Esophagus (tissue), 2 donors: ENCODE data around the gene TNFSF8. TPM values are rescaled to one million over a fixed set of nuclear protein-coding genes. Genes with fewer than 3 reads are reported as not detected.

ENCODE experiments used
- H3K27ac ChIP-seq, 2 donors: one replicate each; pipeline ENCODE4 v1.5.1; 2013; ENCODE audit warnings: low read depth in 2 of 2, mild to moderate bottlenecking in 2 of 2, inconsistent platforms in 1 of 2, low read length in 1 of 2, moderate library complexity in 1 of 2
- H3K27me3 ChIP-seq, 2 donors: one replicate each; pipeline ENCODE4 v1.6.1; 2013; ENCODE audit warnings: low read length in 2 of 2, control low read depth in 1 of 2, mild to moderate bottlenecking in 1 of 2; ENCODE audit not compliant: insufficient read depth in 2 of 2, control insufficient read depth in 1 of 2
- H3K36me3 ChIP-seq, 2 donors: one replicate each; pipeline ENCODE4 v1.6.1; 2013; ENCODE audit warnings: low read length in 1 of 2; ENCODE audit not compliant: control insufficient read depth in 2 of 2, insufficient read depth in 2 of 2
- H3K4me1 ChIP-seq, 2 donors: one replicate each; pipeline ENCODE4 v1.6.1; 2013; ENCODE audit warnings: low read length in 1 of 2; ENCODE audit not compliant: control insufficient read depth in 2 of 2, insufficient read depth in 2 of 2
- H3K4me3 ChIP-seq, 2 donors: one replicate each; pipeline ENCODE4 v1.5.1; 2013; ENCODE audit warnings: low read length in 2 of 2, mild to moderate bottlenecking in 2 of 2, low read depth in 1 of 2, moderate library complexity in 1 of 2
- H3K9me3 ChIP-seq, 2 donors: one replicate each; pipeline ENCODE4 v1.6.1; 2013; ENCODE audit warnings: mild to moderate bottlenecking in 2 of 2, low read depth in 1 of 2, low read length in 1 of 2, moderate library complexity in 1 of 2; ENCODE audit not compliant: control insufficient read depth in 2 of 2, insufficient read depth in 1 of 2
- WGBS, 2 donors: extraction: QIAGEN DNeasy Blood & Tissue Kit; methylation state at CpG; one replicate each; pipeline ENCODE4 v1.1.7; 2013; 5-methylcytosine and 5-hydroxymethylcytosine counted together
- polyA plus RNA-seq, 2 donors: library from polyadenylated mRNA; stranded (reverse); fragments of 200-250 nt; gene quantifications; one replicate each; pipeline ENCODE4 v1.2.3, GENCODE V29; 2013
- donor health status: healthy with polysubstance abuse.
- donor health status: Bipolar disorder and iron deficiency.

Gene TNFSF8, protein sequence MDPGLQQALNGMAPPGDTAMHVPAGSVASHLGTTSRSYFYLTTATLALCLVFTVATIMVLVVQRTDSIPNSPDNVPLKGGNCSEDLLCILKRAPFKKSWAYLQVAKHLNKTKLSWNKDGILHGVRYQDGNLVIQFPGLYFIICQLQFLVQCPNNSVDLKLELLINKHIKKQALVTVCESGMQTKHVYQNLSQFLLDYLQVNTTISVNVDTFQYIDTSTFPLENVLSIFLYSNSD
- polyA plus RNA-seq = under 1 TPM; 0.18 to 0.47 TPM

DNA sequence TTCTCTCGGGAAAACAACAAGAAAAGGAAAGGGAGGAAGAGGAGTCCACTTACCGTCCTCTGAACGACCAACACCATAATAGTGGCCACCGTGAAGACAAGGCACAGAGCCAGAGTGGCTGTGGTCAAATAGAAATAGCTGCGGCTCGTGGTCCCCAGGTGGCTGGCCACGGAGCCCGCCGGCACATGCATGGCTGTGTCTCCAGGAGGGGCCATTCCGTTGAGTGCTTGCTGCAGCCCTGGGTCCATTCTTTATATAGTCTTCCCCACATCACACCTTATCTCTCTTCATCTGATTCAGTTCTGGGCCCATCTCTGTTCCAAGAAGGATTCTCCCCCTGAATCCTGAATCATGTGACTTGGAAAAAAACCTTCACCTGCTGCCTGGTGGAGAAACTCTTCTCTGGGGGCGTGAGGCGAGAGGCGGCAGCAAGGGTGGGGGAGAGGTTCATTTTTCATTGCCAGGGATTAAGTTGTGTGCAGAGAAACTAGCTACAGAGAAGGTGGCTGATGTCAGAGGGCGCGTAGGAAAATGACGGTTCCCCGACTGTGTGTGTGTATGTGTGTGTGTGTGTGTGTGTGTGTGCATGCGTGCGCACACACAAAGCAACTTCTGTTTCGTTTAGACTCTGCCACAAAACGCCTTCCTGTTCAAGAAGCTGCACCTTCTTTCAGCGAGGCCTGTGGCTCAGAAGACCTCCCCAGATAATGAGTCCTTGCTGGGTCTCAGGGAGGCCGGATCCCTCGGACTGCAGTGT lies at the start of gene TNFSF8:
Gene TNFSF8, minus strand, starts transcription at position 536 of the 757 bp plus-strand sequence. Its CDS starts 288 bp downstream, at position 248.
- peak within 1 kb of the TSS; percentile 25 to 42 for H3K4me3 ChIP-seq
- peak within 1 kb of the TSS; percentile 24 to 76 for H3K27ac ChIP-seq
- H3K27me3 ChIP-seq = no peaks in the 10 kb centered on the region
- no peaks in the 10 kb centered on the region for H3K36me3 ChIP-seq
- WGBS, 2 donors = 65 to 77% methylated on average over 24 of the region's 24 CpGs
- peaks cover 0 to 3% of the 10 kb centered on the region in 2 donors for H3K4me1 ChIP-seq
- no peaks in the 10 kb centered on the region for H3K9me3 ChIP-seq

DNA sequence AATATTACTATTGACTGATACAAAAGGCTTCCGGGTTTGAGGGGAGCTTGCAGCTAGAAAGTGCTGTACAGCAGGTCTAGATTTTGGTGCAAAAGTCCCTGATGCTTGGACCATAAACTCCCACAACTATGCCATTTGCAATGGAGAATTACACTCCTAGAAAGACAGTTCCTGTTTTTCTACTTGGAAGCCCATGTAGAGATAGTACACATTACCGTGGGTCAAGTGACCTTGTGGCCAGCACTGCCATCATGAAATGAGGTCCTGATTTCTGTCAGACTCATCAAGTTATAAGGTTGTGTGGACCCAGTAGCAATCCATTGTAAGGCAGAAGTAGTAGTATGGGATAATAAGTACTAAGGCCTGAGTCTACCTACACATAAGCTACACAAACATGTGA lies 42.8 kb upstream of the TNFSF8 start:
- Histone ChIP-seq H3K36me3 (no peaks in the 10 kb centered on the region), H3K4me1 (no peaks in the 10 kb centered on the region), H3K27me3 (no peaks in the 10 kb centered on the region), H3K27ac (no peak overlapping the region), H3K4me3 (no peak overlapping the region), H3K9me3 (no peaks in the 10 kb centered on the region)
- 81 to 86% methylated on average over 2 of the region's 2 CpGs for WGBS, 2 donors

DNA sequence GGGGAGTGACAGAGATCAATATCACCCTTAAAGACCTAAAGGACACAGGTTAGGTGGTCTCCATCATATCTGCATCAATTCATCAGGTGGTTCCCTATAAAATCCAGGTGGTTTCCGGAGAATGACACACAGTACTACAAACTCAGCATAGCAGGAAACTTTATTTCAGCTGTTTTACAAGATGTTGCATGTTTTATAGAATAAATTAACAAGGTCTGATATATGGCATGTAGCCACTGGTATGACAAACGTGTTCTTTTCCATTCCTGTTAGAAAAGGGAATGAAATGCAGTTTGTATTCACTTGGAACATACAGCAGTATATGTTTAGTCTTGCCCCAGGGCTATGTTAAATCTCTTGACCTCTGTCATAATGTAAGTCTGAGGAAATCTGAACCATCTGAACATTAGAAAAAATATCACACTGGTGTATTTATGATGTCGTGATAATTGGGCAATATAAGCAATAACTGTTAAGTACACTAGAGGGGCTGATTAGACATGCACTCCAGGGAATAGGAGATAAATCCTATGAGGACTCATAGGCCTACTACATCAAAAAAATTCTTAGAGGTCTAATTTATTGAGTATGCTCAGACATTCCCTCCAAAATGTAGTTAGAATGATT lies 42.2 kb upstream of the TNFSF8 start:
- no peak overlapping the region for H3K4me3 ChIP-seq
- H3K36me3 ChIP-seq = no peaks in the 10 kb centered on the region
- 47 to 59% methylated on average over 3 of the region's 3 CpGs for WGBS, 2 donors
- no peaks in the 10 kb centered on the region for H3K9me3 ChIP-seq
- no peaks in the 10 kb centered on the region for H3K27me3 ChIP-seq
- H3K4me1 ChIP-seq = no peaks in the 10 kb centered on the region
- no peak overlapping the region for H3K27ac ChIP-seq

DNA sequence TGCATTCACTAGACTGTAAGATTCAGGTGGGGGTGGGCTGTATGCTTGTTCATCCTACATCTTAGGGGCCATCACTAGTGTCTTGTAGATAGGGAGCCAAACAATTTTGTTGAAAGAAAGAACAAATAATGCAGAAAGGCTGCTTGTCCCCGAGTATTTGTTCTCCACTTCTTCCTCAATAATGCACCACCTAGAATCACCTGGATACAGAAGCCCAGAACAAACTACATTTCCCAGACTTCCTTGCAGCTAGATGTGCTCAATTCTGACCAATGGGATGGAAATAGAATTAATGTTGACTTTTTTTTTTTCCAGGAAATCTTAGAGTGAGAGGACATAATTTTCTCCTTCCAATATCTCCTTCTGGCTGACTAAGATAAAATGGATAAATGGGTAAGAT lies 38.9 kb upstream of the TNFSF8 start:
- no peak overlapping the region for H3K4me3 ChIP-seq
- no peaks in the 10 kb centered on the region for H3K9me3 ChIP-seq
- 46 to 49% methylated on average over 1 of the region's 1 CpG for WGBS, 2 donors
- H3K4me1 ChIP-seq = no peaks in the 10 kb centered on the region
- no peaks in the 10 kb centered on the region for H3K36me3 ChIP-seq
- no peak overlapping the region for H3K27ac ChIP-seq
- no peaks in the 10 kb centered on the region for H3K27me3 ChIP-seq

DNA sequence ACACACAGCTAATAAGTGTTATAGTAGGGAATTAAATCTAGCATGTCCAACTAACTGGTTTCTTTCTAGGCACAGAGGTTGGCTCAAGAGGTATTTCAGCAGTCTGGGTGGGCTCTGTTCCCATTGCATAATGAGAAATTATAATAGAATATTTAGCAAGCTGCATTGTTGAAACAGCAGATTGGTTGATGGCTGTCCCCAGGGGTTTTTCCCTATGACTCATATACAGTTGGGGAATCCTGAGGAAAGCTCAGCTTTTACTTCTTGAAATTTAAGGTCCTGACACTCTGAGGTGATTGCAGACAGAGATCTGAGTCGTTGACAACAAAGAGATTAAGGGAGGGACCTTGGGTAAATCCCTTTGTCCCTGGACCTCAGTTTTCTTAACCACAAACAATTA lies 38.3 kb upstream of the TNFSF8 start:
- Histone ChIP-seq H3K4me1 (no peaks in the 10 kb centered on the region), H3K27ac (no peak overlapping the region), H3K36me3 (no peaks in the 10 kb centered on the region), H3K9me3 (no peaks in the 10 kb centered on the region), H3K4me3 (no peak overlapping the region), H3K27me3 (no peaks in the 10 kb centered on the region)
- 6 to 10% methylated on average over 1 of the region's 1 CpG for WGBS, 2 donors

DNA sequence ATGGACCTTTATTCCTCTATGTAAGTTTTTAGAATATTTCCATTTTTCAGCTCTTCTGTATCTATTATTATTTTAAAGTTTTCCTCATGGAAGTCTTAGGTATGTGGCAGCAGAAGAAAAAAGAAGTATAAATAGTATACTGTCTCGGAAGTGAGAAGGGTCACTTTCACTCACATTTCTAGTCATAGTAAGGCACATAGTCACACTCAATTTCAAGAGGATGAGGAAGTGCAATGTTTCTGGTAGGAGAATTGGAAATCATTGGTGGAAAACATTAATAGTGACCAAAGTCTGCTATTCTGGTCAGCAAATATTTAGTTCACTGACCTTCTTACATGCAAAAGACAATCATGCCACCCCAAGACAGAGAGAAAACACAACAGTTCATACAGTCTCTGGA lies 35.2 kb upstream of the TNFSF8 start:
- H3K27me3 ChIP-seq = no peaks in the 10 kb centered on the region
- H3K36me3 ChIP-seq = no peaks in the 10 kb centered on the region
- H3K4me1 ChIP-seq = no peaks in the 10 kb centered on the region
- WGBS, 2 donors = 90 to 94% methylated on average over 1 of the region's 1 CpG
- H3K9me3 ChIP-seq = no peaks in the 10 kb centered on the region
- no peak overlapping the region for H3K4me3 ChIP-seq
- H3K27ac ChIP-seq = no peak overlapping the region

DNA sequence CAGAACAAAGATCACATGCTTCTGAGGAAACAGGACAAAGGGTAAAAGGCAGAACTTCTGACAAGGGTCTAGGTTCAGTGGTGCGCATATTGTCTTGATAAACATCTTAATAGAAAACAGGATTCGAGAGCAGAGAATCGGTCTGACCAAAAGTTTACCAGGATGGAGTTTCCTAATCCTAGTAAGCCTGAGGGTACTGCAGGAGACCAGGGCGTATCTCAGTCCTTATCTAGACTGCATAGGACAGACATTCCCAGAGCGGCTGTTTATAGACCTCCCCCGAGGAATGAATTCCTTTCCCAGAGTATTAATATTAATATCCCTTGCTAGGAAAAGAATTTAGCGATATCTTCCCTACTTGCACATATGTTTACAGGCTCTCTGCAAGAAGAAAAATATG lies 32.4 kb upstream of the TNFSF8 start:
- Histone ChIP-seq H3K27me3 (no peaks in the 10 kb centered on the region), H3K4me1 (no peaks in the 10 kb centered on the region), H3K36me3 (no peaks in the 10 kb centered on the region), H3K9me3 (peaks cover 0 to 2% of the 10 kb centered on the region in 2 donors), H3K4me3 (no peak overlapping the region), H3K27ac (no peak overlapping the region)
- WGBS, 2 donors = 87 to 97% methylated on average over 7 of the region's 7 CpGs

DNA sequence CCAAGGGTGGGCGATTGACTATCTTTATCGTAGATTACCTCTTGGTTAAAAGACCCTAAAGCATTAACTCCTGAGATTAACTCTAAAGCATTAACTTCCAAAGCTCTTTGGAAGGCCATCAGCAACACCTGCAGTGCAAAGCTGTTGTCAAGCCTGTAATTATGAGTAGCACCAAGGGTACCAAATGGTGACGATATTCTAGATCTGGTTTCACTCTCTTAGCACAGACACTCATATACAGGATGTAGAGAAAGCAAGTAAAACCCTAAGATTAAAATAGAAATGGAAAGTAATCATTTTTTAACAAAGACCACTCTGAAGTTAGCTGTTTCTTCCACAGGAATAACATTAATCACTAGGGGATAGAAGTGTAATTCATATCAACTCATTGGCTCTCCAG lies 29.9 kb upstream of the TNFSF8 start:
- 79 to 88% methylated on average over 3 of the region's 3 CpGs for WGBS, 2 donors
- H3K27me3 ChIP-seq = no peaks in the 10 kb centered on the region
- no peaks in the 10 kb centered on the region for H3K36me3 ChIP-seq

DNA sequence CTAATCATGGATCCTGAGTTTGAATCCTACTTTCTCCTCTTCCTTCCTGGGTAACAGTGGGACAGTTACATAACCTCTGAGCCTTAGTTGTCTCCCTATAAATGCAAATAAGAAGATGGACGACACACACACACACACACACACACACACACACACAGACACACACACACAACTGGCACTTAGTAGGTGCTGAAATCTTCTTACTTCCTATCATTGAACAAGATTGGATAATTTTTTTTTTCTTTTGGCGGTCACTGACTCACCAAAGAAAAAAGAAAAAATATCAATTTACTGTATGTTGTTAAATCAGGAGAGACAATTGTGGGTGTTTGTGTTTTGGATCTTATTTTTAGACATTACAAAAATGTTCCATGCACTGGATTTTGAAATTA lies 28.4 kb upstream of the TNFSF8 start:
- H3K27ac ChIP-seq = no peak overlapping the region
- no peaks in the 10 kb centered on the region for H3K36me3 ChIP-seq
- no peaks in the 10 kb centered on the region for H3K4me1 ChIP-seq
- H3K4me3 ChIP-seq = no peak overlapping the region
- no peaks in the 10 kb centered on the region for H3K27me3 ChIP-seq
- H3K9me3 ChIP-seq = peaks cover 1 to 2% of the 10 kb centered on the region in 2 donors
- 88 to 91% methylated on average over 2 of the region's 2 CpGs for whole genome bisulfite sequencing, 2 donors

More for the DNA sequence above, 29.9 kb upstream of the TNFSF8 start:
- Histone ChIP-seq H3K9me3 (peaks cover 1 to 2% of the 10 kb centered on the region in 2 donors), H3K4me3 (no peak overlapping the region), H3K27ac (no peak overlapping the region), H3K4me1 (no peaks in the 10 kb centered on the region)
